Activated naive CD8-positive, alpha-beta T cell treated with anti-CD3 and anti-CD28 coated beads, Interleukin-2, amount 50 U/mL, for 24 hours (primary cell): Measurements from ENCODE around the gene SOX1.

ENCODE experiments used
- ATAC-seq: fragments of 150-1000 bp; cut with Tn5 transposase; one replicate; pipeline ENCODE4 v1.10.0; 2021
- DNase-seq: peaks from one replicate; pipeline ENCODE4 v3.0.0; 2021
- H3K27ac Mint-ChIP-seq: one replicate; pipeline ENCODE4 v1.8.0; 2021; ENCODE audit warnings: mild to moderate bottlenecking, mixed read lengths
- H3K27me3 Mint-ChIP-seq: one replicate; pipeline ENCODE4 v1.8.0; 2021; ENCODE audit warnings: mixed read lengths
- H3K36me3 Mint-ChIP-seq: one replicate; pipeline ENCODE4 v1.8.0; 2021; ENCODE audit warnings: low read depth, mixed read lengths
- H3K4me1 Mint-ChIP-seq: one replicate; pipeline ENCODE4 v1.8.0; 2021; ENCODE audit warnings: mixed read lengths
- H3K4me3 Mint-ChIP-seq: one replicate; pipeline ENCODE4 v1.8.0; 2021; ENCODE audit warnings: mild to moderate bottlenecking, moderate library complexity, mixed read lengths
- H3K9me3 Mint-ChIP-seq: one replicate; pipeline ENCODE4 v1.8.0; 2021; ENCODE audit warnings: mixed read lengths

The SOX1 gene

GRCh38 chr13:112055915-112056269, 11.1 kb upstream of the SOX1 start:
- Mint-ChIP-seq H3K9me3 (no peaks in the 10 kb centered on the region), H3K27me3 (peaks cover 77% of the 10 kb centered on the region), H3K4me1 (peaks cover 2% of the 10 kb centered on the region), H3K4me3 (no peak overlapping the region), H3K36me3 (no peaks in the 10 kb centered on the region), H3K27ac (no peak overlapping the region)
- DNase-seq (no peak), ATAC-seq (no peak)

GRCh38 chr13:112056284-112056727, 10.6 kb upstream of the SOX1 start:
- no peak for ATAC-seq
- Mint-ChIP-seq H3K9me3 (no peaks in the 10 kb centered on the region), H3K4me1 (peaks cover 2% of the 10 kb centered on the region), H3K4me3 (no peak overlapping the region), H3K36me3 (no peaks in the 10 kb centered on the region), H3K27me3 (peaks cover 74% of the 10 kb centered on the region), H3K27ac (no peak overlapping the region)
- DNase-seq = no peak

- Mint-ChIP-seq H3K9me3 (no peaks in the 10 kb centered on the region), H3K4me3 (no peak overlapping the region), H3K27me3 (peaks cover 71% of the 10 kb centered on the region), H3K36me3 (no peaks in the 10 kb centered on the region), H3K4me1 (peaks cover 2% of the 10 kb centered on the region), H3K27ac (no peak overlapping the region)
- DNase-seq (no peak), ATAC-seq (no peak)
Measured at GRCh38 chr13:112056739-112057438, 10.1 kb upstream of the SOX1 start.

- DNase-seq (no peak), ATAC-seq (no peak)
- H3K4me1 Mint-ChIP-seq = peaks cover 2% of the 10 kb centered on the region
- H3K36me3 Mint-ChIP-seq = no peaks in the 10 kb centered on the region
- H3K4me3 Mint-ChIP-seq = no peak overlapping the region
- no peaks in the 10 kb centered on the region for H3K9me3 Mint-ChIP-seq
- no peak overlapping the region for H3K27ac Mint-ChIP-seq
- H3K27me3 Mint-ChIP-seq = peaks cover 71% of the 10 kb centered on the region
Measured at GRCh38 chr13:112057439-112057735, 9.6 kb upstream of the SOX1 start.

GRCh38 chr13:112057736-112058518, 9.0 kb upstream of the SOX1 start:
- H3K4me1 Mint-ChIP-seq = peaks cover 2% of the 10 kb centered on the region
- DNase-seq (no peak), ATAC-seq (no peak)
- peaks cover 70% of the 10 kb centered on the region for H3K27me3 Mint-ChIP-seq
- no peak overlapping the region for H3K27ac Mint-ChIP-seq
- no peak overlapping the region for H3K4me3 Mint-ChIP-seq
- H3K36me3 Mint-ChIP-seq = no peaks in the 10 kb centered on the region
- no peaks in the 10 kb centered on the region for H3K9me3 Mint-ChIP-seq

GRCh38 chr13:112058519-112058873, 8.5 kb upstream of the SOX1 start:
- Mint-ChIP-seq H3K27ac (no peak overlapping the region), H3K27me3 (peaks cover 71% of the 10 kb centered on the region), H3K36me3 (no peaks in the 10 kb centered on the region), H3K9me3 (no peaks in the 10 kb centered on the region), H3K4me3 (no peak overlapping the region), H3K4me1 (peaks cover 2% of the 10 kb centered on the region)
- ATAC-seq = no peak
- DNase-seq = no peak

GRCh38 chr13:112058941-112059340, 8.0 kb upstream of the SOX1 start:
- H3K9me3 Mint-ChIP-seq = no peaks in the 10 kb centered on the region
- no peak overlapping the region for H3K27ac Mint-ChIP-seq
- no peak overlapping the region for H3K4me3 Mint-ChIP-seq
- DNase-seq (no peak), ATAC-seq (no peak)
- peaks cover 75% of the 10 kb centered on the region for H3K27me3 Mint-ChIP-seq
- H3K4me1 Mint-ChIP-seq = peaks cover 2% of the 10 kb centered on the region
- H3K36me3 Mint-ChIP-seq = no peaks in the 10 kb centered on the region

GRCh38 chr13:112059457-112060281, 7.3 kb upstream of the SOX1 start:
- DNase-seq (no peak), ATAC-seq (no peak)
- Mint-ChIP-seq H3K27me3 (peaks cover 77% of the 10 kb centered on the region), H3K27ac (no peak overlapping the region), H3K36me3 (no peaks in the 10 kb centered on the region), H3K4me1 (peaks cover 2% of the 10 kb centered on the region), H3K4me3 (no peak overlapping the region), H3K9me3 (no peaks in the 10 kb centered on the region)

GRCh38 chr13:112060282-112060830, 6.6 kb upstream of the SOX1 start:
- H3K9me3 Mint-ChIP-seq = no peaks in the 10 kb centered on the region
- DNase-seq (no peak), ATAC-seq (no peak)
- peaks cover 77% of the 10 kb centered on the region for H3K27me3 Mint-ChIP-seq
- no peak overlapping the region for H3K27ac Mint-ChIP-seq
- H3K4me1 Mint-ChIP-seq = peaks cover 2% of the 10 kb centered on the region
- no peaks in the 10 kb centered on the region for H3K36me3 Mint-ChIP-seq
- H3K4me3 Mint-ChIP-seq = no peak overlapping the region

GRCh38 chr13:112060899-112061366, 6.0 kb upstream of the SOX1 start:
- H3K27me3 Mint-ChIP-seq = peaks cover 81% of the 10 kb centered on the region
- H3K4me3 Mint-ChIP-seq = no peak overlapping the region
- ATAC-seq (no peak), DNase-seq (no peak)
- H3K27ac Mint-ChIP-seq = no peak overlapping the region
- H3K36me3 Mint-ChIP-seq = no peaks in the 10 kb centered on the region
- peaks cover 6% of the 10 kb centered on the region for H3K4me1 Mint-ChIP-seq
- no peaks in the 10 kb centered on the region for H3K9me3 Mint-ChIP-seq

GRCh38 chr13:112061367-112062061, 5.4 kb upstream of the SOX1 start:
- no peak overlapping the region for H3K4me3 Mint-ChIP-seq
- H3K4me1 Mint-ChIP-seq = peaks cover 6% of the 10 kb centered on the region
- no peak for ATAC-seq
- no peaks in the 10 kb centered on the region for H3K36me3 Mint-ChIP-seq
- DNase-seq = no peak
- no peak overlapping the region for H3K27ac Mint-ChIP-seq
- no peaks in the 10 kb centered on the region for H3K9me3 Mint-ChIP-seq
- H3K27me3 Mint-ChIP-seq = peaks cover 82% of the 10 kb centered on the region

- no peak for ATAC-seq
- no peak for DNase-seq
- H3K4me3 Mint-ChIP-seq = no peak overlapping the region
- H3K27me3 Mint-ChIP-seq = peaks cover 78% of the 10 kb centered on the region
- H3K27ac Mint-ChIP-seq = no peak overlapping the region
- peaks cover 6% of the 10 kb centered on the region for H3K4me1 Mint-ChIP-seq
- H3K36me3 Mint-ChIP-seq = no peaks in the 10 kb centered on the region
- H3K9me3 Mint-ChIP-seq = no peaks in the 10 kb centered on the region
Measured at GRCh38 chr13:112062072-112062567, 4.8 kb upstream of the SOX1 start.

- H3K4me3 Mint-ChIP-seq = no peak overlapping the region
- no peak for ATAC-seq
- DNase-seq = no peak
- no peak overlapping the region for H3K27ac Mint-ChIP-seq
- peaks cover 6% of the 10 kb centered on the region for H3K4me1 Mint-ChIP-seq
- H3K27me3 Mint-ChIP-seq = peaks cover 73% of the 10 kb centered on the region
- no peaks in the 10 kb centered on the region for H3K36me3 Mint-ChIP-seq
- no peaks in the 10 kb centered on the region for H3K9me3 Mint-ChIP-seq
Measured at GRCh38 chr13:112062571-112063570, 4.1 kb upstream of the SOX1 start.
